Vagina (tissue), 2 donors: ENCODE data around the gene SUSD2. TPM values are rescaled to one million over a fixed set of nuclear protein-coding genes. Genes with fewer than 3 reads are reported as not detected.

Experiments used
- DNase-seq, 2 donors: peaks; one replicate each; pipeline ENCODE4 v3.0.0-alpha.2; 2017; ENCODE audit errors: extremely low spot score in 2 of 2
- H3K27ac ChIP-seq: fragments of 200-600 bp; sonication (generic); one replicate; pipeline ENCODE4 v1.5.1; 2019
- H3K27me3 ChIP-seq: fragments of 200-600 bp; sonication (generic); one replicate; pipeline ENCODE4 v1.5.1; 2019
- H3K36me3 ChIP-seq, 2 donors: fragments of 200-600 bp; sonication (generic); one replicate each; pipeline ENCODE4 v1.5.1; 2017 to 2019
- H3K4me1 ChIP-seq: fragments of 200-600 bp; sonication (generic); one replicate; pipeline ENCODE4 v1.5.1; 2019
- H3K4me3 ChIP-seq, 2 donors: fragments of 200-600 bp; sonication (generic); 1 replicate in 1 of 2; 2 replicates in 1 of 2; pipeline ENCODE4 v1.5.1; 2016 to 2019
- H3K9me3 ChIP-seq: fragments of 200-600 bp; sonication (generic); one replicate; pipeline ENCODE4 v1.5.1; 2019
- POLR2A ChIP-seq, 2 donors: fragments of 450-650 bp; IDR thresholded peaks; one replicate each; pipeline ENCODE4 v1.6.1; 2017; ENCODE audit warnings: antibody characterized with exemption in 2 of 2, mild to moderate bottlenecking in 2 of 2, moderate library complexity in 2 of 2
- POLR2AphosphoS5 ChIP-seq, 2 donors: sonication (generic); formaldehyde crosslinking; IDR thresholded peaks; one replicate each; pipeline ENCODE4 v1.9.0; 2017; ENCODE audit warnings: antibody characterized with exemption in 2 of 2, mild to moderate bottlenecking in 2 of 2, low read depth in 1 of 2; ENCODE audit not compliant: insufficient read depth in 1 of 2
- intact Hi-C: fragments of 100-400 bp; cut with DNase I; formaldehyde crosslinking; loops from one replicate; pipeline ENCODE4 v1.15.1; 2023
- total RNA-seq: library from RNA; depleted of rRNA; stranded (reverse); fragments of >200 nt; gene quantifications from one replicate; pipeline ENCODE4 v1.2.3, GENCODE V29; 2016
- TF ChIP-seq, protein P1 (sequence below), 3 experiments: fragments of 450-650 bp in 2 of 3; fragments of 200-600 bp in 1 of 3; sonication (generic) in 1 of 3; IDR thresholded peaks; one replicate each; pipeline ENCODE4 v1.5.1; 2017 to 2019; ENCODE audit warnings: antibody characterized with exemption in 3 of 3, mild to moderate bottlenecking in 2 of 3, moderate library complexity in 2 of 3

Gene SUSD2
- total RNA-seq, 1 donor from 2014 or later, result 9.1 TPM

DNA sequence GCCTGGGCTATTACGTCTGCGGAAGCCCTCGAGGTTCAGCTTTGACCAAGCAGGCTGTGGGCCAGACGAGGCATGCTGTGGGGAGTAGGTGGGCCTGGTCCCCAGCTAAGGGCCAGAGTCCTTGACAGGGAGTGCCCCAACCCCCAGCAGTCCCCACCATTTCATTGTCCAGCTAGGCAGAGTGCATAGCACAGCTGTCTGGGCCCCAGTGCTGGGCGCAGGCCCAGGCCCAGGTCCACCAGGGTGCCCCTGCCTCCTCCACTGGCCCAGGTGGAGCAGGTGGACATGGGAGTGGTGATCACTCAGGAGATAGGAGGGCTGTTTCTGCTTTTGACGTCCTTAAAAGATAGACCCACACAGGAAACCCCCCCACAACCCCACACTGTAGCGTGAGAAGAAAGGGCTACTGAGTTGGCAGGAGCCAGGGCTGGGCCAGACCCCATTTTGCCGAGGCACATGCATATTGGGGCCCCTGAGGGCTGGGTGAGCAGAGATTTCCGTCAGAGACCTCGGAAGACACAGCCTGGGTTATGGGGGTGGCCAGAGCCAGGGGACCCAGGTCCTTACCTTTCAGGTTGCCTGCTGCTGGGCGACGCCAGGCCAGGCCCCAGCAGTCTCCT lies 11.7 kb upstream of the SUSD2 start:
- Histone ChIP-seq H3K4me3 (no peak overlapping the region), H3K4me1 (peaks cover 5% of the 10 kb centered on the region), H3K27ac (no peak overlapping the region), H3K9me3 (no peaks in the 10 kb centered on the region), H3K27me3 (no peaks in the 10 kb centered on the region), H3K36me3 (peaks cover 0 to 71% of the 10 kb centered on the region in 2 donors)
- intact Hi-C loops, result no loop called here
- DNase-seq, result no peak
- TF ChIP-seq POLR2A (IDR thresholded peaks at IDR 0.05) (no peak), POLR2AphosphoS5 (IDR thresholded peaks at IDR 0.05; ENCODE audit: insufficient read depth in 1 of 2, low read depth in 1 of 2) (no peak)
- TF ChIP-seq, protein P1, sequence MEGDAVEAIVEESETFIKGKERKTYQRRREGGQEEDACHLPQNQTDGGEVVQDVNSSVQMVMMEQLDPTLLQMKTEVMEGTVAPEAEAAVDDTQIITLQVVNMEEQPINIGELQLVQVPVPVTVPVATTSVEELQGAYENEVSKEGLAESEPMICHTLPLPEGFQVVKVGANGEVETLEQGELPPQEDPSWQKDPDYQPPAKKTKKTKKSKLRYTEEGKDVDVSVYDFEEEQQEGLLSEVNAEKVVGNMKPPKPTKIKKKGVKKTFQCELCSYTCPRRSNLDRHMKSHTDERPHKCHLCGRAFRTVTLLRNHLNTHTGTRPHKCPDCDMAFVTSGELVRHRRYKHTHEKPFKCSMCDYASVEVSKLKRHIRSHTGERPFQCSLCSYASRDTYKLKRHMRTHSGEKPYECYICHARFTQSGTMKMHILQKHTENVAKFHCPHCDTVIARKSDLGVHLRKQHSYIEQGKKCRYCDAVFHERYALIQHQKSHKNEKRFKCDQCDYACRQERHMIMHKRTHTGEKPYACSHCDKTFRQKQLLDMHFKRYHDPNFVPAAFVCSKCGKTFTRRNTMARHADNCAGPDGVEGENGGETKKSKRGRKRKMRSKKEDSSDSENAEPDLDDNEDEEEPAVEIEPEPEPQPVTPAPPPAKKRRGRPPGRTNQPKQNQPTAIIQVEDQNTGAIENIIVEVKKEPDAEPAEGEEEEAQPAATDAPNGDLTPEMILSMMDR (IDR thresholded peaks at IDR 0.05), result no peak

DNA sequence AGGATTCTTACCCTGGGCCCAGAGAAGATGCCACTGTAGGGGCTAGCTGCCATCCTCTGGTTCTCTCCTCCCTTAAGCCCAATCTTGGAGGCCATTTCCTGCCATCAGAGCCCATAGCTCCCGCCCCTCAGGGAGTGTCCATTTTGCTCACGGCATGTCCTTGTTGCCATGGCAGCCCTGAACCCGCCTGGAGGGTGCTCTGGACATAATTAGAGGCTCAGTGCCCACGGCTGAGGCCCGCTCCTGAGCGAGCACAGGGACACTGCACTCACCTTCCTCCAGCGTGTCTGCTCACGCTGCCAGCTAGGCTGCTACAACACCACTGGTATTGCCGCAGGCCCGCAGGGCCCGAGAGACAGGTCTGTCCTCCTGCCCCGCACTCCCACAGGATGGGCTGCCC lies 11.1 kb upstream of the SUSD2 start:
- Histone ChIP-seq H3K4me3 (no peak overlapping the region), H3K4me1 (peaks cover 11% of the 10 kb centered on the region), H3K27ac (no peak overlapping the region), H3K9me3 (no peaks in the 10 kb centered on the region), H3K27me3 (no peaks in the 10 kb centered on the region), H3K36me3 (peaks cover 0 to 64% of the 10 kb centered on the region in 2 donors)
- no peak for DNase-seq
- TF ChIP-seq, protein P1 (IDR thresholded peaks at IDR 0.05), result no peak
- TF ChIP-seq POLR2AphosphoS5 (IDR thresholded peaks at IDR 0.05; ENCODE audit: insufficient read depth in 1 of 2, low read depth in 1 of 2), result no peak
- TF ChIP-seq POLR2A (IDR thresholded peaks at IDR 0.05), result no peak
- intact Hi-C loops, result no loop called here

DNA sequence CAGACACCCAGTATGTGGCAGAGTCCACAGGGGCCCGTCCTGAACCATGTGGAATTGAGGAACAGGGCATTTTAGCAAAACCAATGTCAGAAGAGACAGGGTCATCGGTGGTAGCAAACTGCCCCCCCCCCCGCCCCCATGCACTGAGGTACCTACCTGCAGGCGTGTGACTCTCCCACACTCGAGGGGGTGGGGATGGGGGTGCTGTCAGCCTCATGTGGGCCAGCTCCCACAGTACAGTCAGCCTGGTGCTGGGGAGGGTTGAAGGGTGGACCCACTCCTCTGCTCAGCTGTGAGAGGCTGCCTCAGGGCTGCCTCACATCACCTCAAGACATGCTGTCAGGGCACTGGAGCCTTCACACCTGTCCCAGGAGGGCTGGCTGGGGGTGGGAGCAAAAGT lies 10.7 kb upstream of the SUSD2 start:
- Histone ChIP-seq H3K4me3 (no peak overlapping the region), H3K27ac (no peak overlapping the region), H3K4me1 (peaks cover 15% of the 10 kb centered on the region), H3K27me3 (no peaks in the 10 kb centered on the region), H3K9me3 (no peaks in the 10 kb centered on the region), H3K36me3 (peaks cover 0 to 64% of the 10 kb centered on the region in 2 donors)
- intact Hi-C loops, result no loop called here
- no peak for TF ChIP-seq POLR2A (IDR thresholded peaks at IDR 0.05)
- TF ChIP-seq, protein P1 (IDR thresholded peaks at IDR 0.05), result no peak
- TF ChIP-seq POLR2AphosphoS5 (IDR thresholded peaks at IDR 0.05; ENCODE audit: insufficient read depth in 1 of 2, low read depth in 1 of 2), result no peak
- DNase-seq, result no peak

GRCh38 chr22:24171822-24172221 lies 9.5 kb upstream of the SUSD2 start:
- Histone ChIP-seq H3K4me1 (peaks cover 15% of the 10 kb centered on the region), H3K27ac (no peak overlapping the region), H3K36me3 (peaks cover 0 to 67% of the 10 kb centered on the region in 2 donors), H3K27me3 (no peaks in the 10 kb centered on the region), H3K4me3 (no peak overlapping the region), H3K9me3 (no peaks in the 10 kb centered on the region)
- intact Hi-C loops, result no loop called here
- TF ChIP-seq, protein P1 (IDR thresholded peaks at IDR 0.05), result no peak
- TF ChIP-seq POLR2AphosphoS5 (IDR thresholded peaks at IDR 0.05; ENCODE audit: insufficient read depth in 1 of 2, low read depth in 1 of 2) (no peak), POLR2A (IDR thresholded peaks at IDR 0.05) (no peak)
- no peak for DNase-seq

DNA sequence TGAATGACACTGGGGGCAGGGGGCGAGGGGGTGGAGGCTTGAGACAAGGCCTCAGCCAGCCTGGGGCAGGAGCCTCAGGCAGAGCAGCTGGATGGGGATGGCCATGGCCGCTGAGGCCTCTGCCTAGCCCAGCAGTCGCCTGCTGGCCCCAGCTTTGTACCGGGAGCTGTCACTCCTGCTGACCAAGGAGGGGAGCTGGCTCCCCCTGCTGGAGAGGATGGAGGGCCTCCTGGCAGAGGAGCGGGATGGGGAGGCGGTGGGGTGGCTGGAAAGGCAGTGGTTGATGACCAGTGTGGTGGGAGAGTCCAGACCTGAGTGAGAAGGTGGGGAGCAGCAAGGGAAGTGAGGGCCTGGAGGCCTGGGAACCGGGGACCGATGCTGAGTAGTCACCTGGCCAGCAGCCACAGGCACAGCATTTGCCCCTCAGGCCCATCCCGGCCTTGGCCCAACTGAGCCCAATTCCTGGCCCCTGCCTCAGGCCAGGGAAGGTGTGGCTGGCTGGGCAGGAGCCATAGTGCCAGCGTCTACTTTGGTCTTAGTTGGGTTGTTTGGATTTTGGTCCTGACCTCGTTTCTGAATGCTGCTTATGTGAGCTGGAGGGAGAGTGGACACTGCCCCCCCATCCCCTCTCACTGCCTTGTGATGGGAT lies 6.0 kb upstream of the SUSD2 start:
- peaks cover 32% of the 10 kb centered on the region for H3K4me1 ChIP-seq

More for the DNA sequence above, 6.0 kb upstream of the SUSD2 start:
- no peak overlapping the region for H3K4me3 ChIP-seq
- intact Hi-C loops, result loop anchor here (2.0 kb wide), 1 partner anchor 68 kb away; no protein-coding TSS in a partner anchor
- DNase-seq, result no peak
- H3K36me3 ChIP-seq, result peaks cover 0 to 57% of the 10 kb centered on the region in 2 donors
- peak overlapping the region; percentile 69 for H3K27ac ChIP-seq
- no peaks in the 10 kb centered on the region for H3K27me3 ChIP-seq
- TF ChIP-seq POLR2AphosphoS5 (IDR thresholded peaks at IDR 0.05; ENCODE audit: insufficient read depth in 1 of 2, low read depth in 1 of 2) (peak in 1 of 2 donors; percentile 49), POLR2A (IDR thresholded peaks at IDR 0.05) (no peak)
- TF ChIP-seq, protein P1 (IDR thresholded peaks at IDR 0.05), result peak; percentile 68 to 89 (median 78)
- no peaks in the 10 kb centered on the region for H3K9me3 ChIP-seq
